HG03520 (cell line): Measurements from ENCODE around the gene KRTAP10-4.
"Not testable (repeated sequence)": the region's sequence is repeated elsewhere in the genome, so short reads cannot be mapped to it uniquely, and the experiment has no call there.

Source experiments
- ATAC-seq: cut with Tn5 transposase; IDR thresholded peaks from one replicate; pipeline ENCODE4 v1.9.1; 2021; ENCODE audit warnings: mild to moderate bottlenecking, moderate library complexity; ENCODE audit not compliant: unreplicated experiment

Gene KRTAP10-4

GRCh38 chr21:44578371-44579055, 5.0 kb downstream of the KRTAP10-4 start:
- no peak for ATAC-seq

DNA sequence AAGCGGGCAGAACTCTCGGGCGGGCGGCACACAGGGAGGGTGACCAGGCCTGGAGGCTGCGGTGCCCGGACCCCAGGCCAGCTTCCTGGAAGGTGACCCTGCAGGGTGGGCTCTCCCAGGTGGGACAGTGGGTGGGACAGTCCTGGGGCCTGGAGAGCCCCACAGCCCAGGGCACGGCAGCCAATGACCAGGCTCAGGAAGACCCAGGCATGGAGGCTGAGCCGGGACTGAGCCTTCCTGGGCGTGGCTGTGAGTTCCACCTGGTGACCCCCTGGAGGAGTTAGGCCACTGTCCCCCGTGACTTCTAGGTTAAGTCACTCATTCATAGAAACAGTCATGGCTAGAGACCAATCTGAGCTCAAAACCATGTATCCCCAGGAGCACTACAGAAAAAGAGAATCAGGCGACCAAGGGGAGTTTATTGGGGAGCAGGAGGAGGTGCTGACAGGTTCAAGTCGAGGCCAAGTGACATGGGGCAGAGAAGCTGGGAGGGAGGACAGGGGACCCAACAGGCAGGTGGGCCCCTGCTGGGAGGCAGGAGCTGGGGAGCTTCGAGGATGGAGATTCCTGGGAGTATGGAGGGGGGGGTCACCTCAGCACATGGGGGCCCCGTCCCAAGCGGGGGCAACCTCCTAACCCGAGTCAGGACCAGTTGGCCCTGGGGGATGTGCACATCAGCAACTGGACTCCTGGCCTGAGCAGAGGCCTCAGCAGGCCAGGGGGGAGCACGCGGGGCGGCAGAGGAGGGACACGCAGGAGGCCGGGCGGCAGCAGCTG, 5.7 kb downstream of the KRTAP10-4 start:
- no peak for ATAC-seq

GRCh38 chr21:44579833-44580144, 6.3 kb downstream of the KRTAP10-4 start:
- no peak for ATAC-seq

DNA sequence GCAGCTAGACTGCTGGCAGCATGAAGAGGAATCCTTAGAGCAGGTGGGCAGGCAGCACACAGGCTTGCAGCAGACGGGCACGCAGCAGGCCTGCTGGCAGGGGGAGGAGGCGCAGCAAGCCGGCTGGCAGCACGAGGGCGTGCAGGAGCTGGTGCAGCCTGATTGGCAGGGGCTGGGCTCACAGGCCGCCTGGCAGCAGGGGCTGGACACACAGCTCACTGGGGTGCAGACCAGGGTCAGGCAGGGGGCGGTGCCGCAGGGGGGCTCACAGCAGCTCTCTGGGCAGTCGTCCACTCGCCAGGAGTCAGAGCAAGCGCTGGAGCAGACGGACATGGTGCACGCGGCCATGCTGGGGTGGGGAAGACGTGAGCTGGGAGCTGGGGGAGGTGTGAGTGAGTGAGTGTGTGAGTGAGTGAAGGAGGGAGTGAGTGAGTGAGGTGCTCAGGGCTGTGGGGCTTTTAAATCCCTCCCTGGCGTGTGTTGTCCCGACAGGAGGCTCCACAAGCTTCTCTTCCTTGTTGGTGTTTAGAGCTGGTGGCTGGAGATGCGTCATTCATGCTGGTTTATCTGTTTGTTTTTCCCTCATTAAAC, 6.8 kb downstream of the KRTAP10-4 start, which contains the start of gene KRTAP10-5:
Gene KRTAP10-5, minus strand, starts transcription at position 374 of the 591 bp plus-strand sequence. Its CDS starts 26 bp downstream, at position 348.
- not testable (repeated sequence) for ATAC-seq

- no peak for ATAC-seq
Observed at GRCh38 chr21:44581158-44581557, 7.6 kb downstream of the KRTAP10-4 start.

GRCh38 chr21:44582055-44582454, 8.5 kb downstream of the KRTAP10-4 start:
- ATAC-seq = no peak

DNA sequence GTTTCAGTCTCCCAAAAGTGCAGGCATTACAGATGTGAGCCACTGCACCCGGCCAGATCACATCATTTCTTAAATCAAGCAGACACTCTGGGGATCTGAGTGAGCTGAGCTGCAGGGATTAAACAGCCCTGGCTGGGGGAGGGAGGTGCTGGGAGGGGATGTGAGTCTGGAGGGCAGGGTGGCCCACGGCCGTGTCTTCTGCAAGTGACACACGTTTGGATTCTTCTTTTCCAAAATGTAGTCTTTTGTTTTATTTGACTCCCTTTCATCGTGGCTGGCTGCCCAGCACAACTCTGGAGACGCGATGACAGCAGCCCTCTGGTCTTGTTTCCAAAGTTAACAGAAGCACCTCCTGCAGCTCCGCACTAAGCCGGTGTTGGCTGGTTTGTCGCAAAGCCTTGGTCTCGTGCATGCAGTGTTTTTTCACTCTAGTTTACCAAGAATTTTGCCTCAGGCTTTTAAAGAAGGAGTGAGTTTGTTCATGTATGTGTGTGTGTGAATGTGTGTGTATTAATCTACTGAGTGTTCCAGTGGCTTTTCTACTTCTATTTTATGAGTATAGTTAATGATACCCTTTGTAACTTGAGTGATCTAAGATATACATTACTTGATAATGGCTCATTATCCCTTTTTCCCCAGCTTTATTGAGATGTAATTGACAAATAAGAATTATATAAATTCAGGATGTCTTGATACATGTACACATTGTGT, 9.7 kb downstream of the KRTAP10-4 start:
- ATAC-seq = no peak

DNA sequence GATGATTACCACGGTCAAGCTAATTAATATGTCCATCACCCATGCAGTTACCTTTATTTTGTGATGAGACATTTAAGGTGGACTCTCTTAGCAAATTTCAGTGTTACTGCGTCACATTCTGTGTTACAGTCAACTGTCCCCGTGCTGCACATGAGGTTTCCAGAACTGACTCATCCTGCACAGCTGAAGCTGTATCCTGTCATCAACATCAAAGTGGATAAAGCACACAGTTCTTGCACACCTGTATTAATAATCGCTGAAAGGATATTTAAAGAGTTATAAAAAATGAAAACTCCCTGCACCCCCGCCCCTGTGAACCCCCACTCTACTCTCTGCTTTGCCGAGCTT, 10.2 kb downstream of the KRTAP10-4 start:
- ATAC-seq = no peak

GRCh38 chr21:44585892-44586291, 12.4 kb downstream of the KRTAP10-4 start:
- no peak for ATAC-seq

- no peak for ATAC-seq
Observed at GRCh38 chr21:44589094-44589493, 15.6 kb downstream of the KRTAP10-4 start.

DNA sequence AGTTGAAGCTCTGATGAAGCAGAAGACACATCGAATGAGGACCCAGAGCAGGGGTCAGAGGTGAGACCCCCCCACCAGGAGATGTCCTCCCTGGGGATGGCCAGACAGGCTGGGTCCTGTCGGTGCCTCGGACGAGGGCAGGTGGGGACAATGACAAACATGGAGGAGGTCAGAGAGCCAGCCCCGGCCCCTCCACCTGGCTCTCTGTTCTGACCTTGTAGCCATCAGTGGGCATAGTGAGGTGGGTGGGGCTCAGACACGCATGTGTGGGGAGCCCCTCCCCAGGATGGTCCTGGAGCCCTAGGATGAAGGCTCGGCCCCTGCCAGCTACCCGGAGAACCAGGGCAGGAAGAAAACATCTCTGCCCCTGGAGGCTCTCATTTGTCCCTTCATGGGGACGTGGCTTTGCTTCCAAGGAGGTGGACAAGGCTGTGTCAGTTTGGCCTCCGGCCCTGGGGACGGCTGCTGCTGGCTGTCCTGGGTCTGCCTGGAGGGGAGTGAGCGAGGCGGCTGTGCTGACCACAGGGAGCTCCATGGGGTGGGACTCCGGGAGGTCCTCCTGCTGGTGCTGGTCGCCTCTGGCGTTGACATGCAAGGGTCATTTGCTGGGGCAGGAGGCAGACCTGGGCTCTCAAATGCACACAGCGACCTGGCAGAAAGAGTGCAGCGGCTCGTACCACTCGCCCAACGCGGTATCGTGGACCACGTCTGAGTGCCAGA, 16.2 kb downstream of the KRTAP10-4 start:
- ATAC-seq = no peak

GRCh38 chr21:44590311-44590721, 16.8 kb downstream of the KRTAP10-4 start:
- ATAC-seq = no peak

DNA sequence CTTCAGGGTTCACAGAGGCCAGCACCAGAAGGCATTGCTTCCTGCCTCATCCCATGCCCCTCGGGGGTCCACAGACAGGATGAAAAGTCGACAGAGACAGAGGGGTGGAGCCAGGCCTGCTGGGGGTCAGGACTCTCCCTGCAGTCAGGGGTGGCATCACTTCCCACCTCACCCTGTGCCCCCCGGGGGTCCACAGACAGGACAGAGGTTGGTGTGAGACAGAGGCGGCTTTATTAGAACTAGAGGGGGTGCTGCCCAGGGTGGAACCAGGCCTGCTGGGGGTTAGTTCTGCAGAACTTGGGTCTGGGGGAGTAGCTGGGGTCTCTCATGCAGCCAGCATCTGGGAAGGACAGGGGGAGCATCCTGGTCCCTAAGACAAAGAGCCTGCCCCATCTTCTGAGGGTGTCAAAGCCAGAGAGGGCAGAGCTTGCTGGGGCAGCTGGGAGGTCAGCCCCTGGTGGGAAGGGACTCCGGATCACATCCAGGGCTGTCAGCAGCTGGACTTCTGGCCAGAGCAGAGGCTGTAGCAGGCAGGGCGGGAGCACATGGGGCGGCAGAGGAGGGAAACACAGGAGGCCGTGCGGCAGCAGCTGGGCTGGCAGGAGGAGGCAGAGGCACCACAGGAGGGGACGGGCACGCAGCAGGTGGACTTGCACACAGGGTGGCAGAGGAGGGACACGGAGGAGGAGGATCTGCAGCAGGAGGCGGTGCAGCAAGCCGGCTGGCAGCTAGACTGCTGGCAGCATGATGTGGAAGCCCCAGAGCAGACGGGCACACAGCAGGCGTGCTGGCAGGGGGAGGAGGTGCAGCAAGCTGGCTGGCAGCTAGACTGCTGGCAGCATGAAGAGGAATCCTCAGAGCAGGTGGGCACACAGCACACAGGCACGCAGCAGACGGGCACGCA, 17.6 kb downstream of the KRTAP10-4 start:
- ATAC-seq = not testable (repeated sequence)

DNA sequence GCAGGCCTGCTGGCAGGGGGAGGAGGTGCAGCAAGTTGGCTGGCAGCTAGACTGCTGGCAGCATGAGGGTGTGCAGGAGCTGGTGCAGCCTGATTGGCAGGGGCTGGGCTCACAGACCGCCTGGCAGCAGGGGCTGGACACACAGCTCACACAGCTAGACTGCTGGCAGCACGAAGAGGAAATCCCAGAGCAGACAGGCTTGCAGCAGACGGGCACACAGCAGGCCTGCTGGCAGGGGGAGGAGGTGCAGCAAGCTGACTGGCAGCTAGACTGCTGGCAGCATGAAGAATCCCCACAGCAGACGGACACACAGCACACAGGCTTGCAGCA, 18.2 kb downstream of the KRTAP10-4 start:
- ATAC-seq = not testable (repeated sequence)

DNA sequence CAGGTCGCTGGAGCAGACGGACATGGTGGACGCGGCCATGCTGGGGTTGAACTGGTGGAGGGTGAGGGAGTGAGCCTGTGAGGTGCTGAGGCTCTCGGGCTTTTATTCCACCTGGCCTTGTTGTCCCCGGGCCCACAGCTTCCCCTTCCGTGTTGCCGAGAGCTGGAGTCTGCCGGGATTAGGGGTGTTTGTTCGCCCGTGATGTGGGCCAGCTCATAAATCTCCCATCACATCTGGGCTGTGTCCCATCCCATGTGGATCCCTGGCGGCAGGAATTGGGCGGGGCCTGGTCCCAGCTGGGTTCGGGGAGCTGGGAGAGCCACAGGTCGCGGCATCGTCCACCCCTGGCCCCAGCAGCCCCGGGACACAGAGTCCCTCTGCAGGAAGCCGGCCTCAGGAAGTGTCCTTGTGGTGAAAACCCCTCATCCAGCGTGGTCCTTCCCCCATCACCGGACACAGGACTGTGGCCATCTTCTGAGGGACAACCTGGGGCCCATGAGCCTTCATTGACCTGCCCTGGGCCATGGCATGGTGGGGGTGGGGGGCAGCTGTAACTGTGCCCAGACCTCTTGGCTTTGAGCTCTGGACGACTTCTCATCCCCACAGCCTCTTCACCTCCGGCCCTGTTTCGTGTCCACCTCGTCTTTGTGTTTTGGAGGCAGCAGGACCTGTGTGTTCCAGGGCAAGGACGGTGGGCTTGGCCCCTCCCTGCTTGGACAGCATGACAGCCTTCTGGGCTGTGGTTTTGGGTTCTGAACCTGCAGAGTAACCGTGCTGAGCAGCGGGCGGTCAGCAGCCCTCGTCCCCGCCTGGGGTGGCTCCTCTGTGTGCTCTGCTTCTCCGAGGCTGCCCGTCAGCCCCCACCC, 19.1 kb downstream of the KRTAP10-4 start, which contains the start of gene KRTAP10-6:
Gene KRTAP10-6, minus strand, starts transcription at position 60 of the 866 bp plus-strand sequence. Its CDS starts 21 bp downstream, at position 39.
- no peak for ATAC-seq

- ATAC-seq = no peak
Observed at GRCh38 chr21:44593598-44594405, 20.3 kb downstream of the KRTAP10-4 start.

- no peak for ATAC-seq
Observed at GRCh38 chr21:44594406-44594916, 20.9 kb downstream of the KRTAP10-4 start.

DNA sequence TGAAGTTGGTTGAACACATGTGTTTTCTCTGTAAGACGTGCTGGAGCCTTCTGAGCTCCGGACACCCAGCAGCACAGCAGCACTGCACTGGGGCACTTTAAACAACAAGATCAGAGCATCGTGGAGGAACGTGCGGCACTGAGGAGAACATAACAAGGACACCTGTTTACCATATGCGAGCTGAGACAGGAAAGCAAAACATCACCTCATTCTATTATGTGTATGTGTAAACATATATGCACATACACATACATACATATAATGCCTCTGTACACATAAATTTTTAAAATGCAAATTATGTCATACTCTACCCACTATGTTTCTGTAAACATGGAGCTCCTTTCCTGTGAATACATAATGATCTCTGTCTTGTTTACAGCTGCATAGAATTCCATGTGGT, 22.0 kb downstream of the KRTAP10-4 start:
- ATAC-seq = no peak
